GM21825 (cell line): ENCODE measurements around the gene RPS19BP1.
A peak's percentile ranks its signal among the peaks of the same experiment; 100 is the strongest.

ENCODE experiments used
- ATAC-seq: cut with Tn5 transposase; IDR thresholded peaks from one replicate; pipeline ENCODE4 v1.9.1; 2021; ENCODE audit warnings: mild to moderate bottlenecking, moderate library complexity; ENCODE audit not compliant: unreplicated experiment

Gene RPS19BP1

GRCh38 chr22:39491696-39492095 lies 40.9 kb downstream of the RPS19BP1 start:
- ATAC-seq = no peak

DNA sequence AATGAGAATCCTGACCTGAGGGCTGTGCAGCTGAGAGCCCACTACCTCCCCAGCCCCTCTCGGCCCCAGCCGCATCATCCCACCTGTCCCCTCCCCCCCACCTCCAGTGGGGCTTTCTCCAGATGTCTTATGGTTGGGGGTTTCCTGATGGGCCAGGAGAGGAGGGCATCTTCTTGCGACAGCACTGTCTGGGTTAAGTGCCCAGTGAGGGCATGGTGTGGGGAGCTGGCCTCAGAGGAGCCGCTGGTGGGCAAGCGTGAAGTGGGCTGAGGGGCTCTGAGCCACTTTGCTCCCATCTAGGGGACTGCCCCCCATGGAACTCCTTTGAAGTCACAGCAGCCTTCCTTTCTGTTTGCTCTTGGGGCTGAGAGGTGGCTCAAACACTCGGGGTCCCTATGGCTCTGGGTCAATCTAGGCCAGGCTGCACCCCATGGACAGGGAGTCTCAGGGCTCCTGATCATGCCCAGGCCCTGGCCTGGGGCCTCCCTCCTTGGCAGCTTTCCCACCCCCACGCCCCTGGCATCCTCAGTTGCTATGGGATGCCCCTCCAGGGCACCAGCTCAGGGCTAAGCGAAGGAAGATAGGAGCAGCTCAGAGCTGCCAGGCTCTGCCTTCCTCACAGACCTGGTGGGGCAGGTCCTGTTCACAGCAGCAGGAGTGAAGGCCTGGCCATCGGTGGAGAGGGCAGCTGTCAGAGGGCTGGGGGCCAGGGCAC lies 41.4 kb downstream of the RPS19BP1 start:
- no peak for ATAC-seq

DNA sequence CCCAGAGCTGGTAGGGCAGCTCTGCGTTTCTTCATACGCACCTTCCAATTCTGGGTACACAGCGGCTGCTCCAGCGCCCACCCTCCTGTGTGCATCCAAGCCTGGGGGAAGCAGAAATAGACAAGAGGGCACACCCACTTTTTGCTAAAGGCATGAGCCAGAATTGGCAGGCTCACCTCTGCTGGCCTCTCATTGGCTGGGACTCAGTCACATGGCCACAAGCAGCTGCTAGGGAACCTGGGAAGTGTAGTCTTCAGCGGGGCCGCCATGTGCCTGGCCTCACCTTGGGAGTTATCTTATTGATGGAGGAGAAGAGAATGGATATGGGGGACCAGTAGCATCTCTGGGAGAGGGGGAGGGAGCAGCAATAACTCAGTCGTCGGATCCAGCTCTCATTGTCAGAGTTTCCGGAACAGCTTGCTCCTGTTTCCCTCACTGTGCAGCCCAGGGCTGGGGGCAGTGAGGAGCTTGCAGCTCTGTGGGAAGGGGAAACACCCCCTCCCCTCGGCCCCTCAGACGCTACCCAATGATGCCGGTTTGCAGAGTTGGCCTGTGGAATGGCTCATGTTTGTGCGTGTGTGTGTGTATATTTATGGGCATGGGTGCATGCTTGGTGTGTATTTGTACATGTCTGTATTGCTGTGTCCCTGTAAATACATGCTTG lies 42.3 kb downstream of the RPS19BP1 start:
- ATAC-seq = peak; percentile 65

- no peak for ATAC-seq
These were observed 43.2 kb downstream of the RPS19BP1 start for GRCh38 chr22:39489094-39490068.

DNA sequence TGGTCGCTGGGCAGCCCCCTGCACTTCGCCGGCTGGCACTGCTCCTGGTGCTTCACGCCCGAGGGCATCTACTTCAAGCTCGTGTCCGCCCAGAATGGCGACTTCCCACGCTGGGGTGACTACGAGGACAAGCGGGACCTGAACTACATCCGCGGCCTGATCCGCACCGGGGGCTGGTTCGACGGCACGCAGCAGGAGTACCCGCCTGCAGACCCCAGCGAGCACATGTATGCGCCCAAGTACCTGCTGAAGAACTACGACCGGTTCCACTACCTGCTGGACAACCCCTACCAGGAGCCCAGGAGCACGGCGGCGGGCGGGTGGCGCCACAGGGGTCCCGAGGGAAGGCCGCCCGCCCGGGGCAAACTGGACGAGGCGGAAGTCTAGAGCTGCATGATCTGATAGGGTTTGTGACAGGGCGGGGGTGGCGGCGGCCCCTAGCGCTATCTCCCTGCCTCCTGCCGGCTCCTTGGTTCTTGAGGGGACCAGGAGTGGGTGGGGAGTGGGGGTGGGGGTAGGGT lies 43.9 kb downstream of the RPS19BP1 start:
- no peak for ATAC-seq

DNA sequence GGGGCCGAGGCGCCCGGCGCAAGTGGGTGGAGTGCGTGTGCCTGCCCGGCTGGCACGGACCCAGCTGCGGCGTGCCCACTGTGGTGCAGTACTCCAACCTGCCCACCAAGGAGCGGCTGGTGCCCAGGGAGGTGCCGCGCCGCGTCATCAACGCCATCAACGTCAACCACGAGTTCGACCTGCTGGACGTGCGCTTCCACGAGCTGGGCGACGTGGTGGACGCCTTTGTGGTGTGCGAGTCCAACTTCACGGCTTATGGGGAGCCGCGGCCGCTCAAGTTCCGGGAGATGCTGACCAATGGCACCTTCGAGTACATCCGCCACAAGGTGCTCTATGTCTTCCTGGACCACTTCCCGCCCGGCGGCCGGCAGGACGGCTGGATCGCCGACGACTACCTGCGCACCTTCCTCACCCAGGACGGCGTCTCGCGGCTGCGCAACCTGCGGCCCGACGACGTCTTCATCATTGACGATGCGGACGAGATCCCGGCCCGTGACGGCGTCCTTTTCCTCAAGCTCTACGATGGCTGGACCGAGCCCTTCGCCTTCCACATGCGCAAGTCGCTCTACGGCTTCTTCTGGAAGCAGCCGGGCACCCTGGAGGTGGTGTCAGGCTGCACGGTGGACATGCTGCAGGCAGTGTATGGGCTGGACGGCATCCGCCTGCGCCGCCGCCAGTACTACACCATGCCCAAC lies 44.6 kb downstream of the RPS19BP1 start:
- no peak for ATAC-seq

DNA sequence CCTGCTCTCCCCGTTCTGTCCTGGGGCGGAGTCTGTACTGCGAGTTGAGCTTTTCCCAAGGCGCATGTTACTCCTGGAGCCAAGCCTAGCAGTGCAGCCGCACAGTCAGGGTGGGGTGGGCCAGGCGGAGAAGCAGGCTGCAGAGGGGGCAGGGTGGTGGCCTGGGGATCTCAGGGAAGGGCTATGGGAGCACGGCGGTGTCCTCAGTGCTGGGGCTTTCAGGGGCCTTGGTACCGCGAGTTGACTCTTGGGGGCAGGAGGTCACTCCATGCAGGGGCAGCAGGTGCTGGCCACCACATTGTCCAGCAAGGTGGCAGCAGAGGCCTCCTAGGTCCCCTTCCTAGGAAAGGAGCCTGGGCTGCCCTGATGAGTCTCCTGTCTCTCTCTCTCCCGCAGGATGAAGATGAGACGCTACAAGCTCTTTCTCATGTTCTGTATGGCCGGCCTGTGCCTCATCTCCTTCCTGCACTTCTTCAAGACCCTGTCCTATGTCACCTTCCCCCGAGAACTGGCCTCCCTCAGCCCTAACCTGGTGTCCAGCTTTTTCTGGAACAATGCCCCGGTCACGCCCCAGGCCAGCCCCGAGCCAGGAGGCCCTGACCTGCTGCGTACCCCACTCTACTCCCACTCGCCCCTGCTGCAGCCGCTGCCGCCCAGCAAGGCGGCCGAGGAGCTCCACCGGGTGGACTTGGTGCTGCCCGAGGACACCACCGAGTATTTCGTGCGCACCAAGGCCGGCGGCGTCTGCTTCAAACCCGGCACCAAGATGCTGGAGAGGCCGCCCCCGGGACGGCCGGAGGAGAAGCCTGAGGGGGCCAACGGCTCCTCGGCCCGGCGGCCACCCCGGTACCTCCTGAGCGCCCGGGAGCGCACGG lies 45.4 kb downstream of the RPS19BP1 start:
- ATAC-seq = no peak

GRCh38 chr22:39482768-39483167 lies 49.8 kb downstream of the RPS19BP1 start:
- no peak for ATAC-seq

DNA sequence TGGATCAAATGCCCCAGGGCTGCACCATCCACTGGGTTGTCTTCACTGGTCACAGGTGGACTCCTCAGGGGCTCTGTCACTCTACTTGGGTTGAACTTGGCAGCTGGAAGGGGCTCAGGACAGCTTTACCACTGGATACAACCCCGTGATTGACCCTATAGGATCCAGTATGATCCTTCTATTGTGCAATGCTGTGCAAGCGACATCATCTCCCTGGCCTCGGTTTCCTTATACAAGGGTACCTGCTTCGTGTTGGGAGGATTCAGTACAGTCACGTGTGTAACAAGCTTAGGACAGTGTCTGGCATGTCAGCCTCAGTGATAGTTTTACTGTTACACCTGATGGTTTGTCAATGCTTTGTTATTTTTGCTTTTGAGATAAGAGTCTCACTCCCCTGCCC lies 51.0 kb downstream of the RPS19BP1 start:
- ATAC-seq = no peak

GRCh38 chr22:39481054-39481453 lies 51.5 kb downstream of the RPS19BP1 start:
- no peak for ATAC-seq

- no peak for ATAC-seq
These were observed 52.0 kb downstream of the RPS19BP1 start for GRCh38 chr22:39480557-39480956.

DNA sequence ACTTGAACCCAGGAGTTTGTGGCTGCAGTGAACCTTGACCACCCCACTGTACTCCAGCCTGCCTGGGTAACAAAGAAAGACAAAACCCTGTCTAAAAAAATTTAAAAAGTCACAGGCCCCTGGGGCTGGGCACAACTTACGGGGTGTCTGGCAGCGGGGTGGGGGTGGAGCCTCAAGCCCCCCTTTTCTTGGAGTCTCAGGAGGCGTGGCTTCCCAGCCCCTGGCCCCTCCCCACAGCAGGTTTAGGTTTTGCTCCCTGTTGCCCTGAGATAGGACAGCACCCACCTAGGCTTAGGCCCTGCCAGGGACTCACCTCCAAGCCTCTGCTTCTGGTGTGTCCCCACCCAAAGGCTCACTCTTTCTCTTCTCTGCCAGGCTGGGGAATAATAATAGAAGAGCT lies 53.3 kb downstream of the RPS19BP1 start:
- ATAC-seq = no peak
